ENCODE measurements around the gene UBR3. TPM values are rescaled to one million over a fixed set of nuclear protein-coding genes. Genes with fewer than 3 reads are reported as not detected.
A peak's percentile ranks its signal among the peaks of the same experiment; 100 is the strongest.
"Not testable (repeated sequence)": the region's sequence is repeated elsewhere in the genome, so short reads cannot be mapped to it uniquely, and the experiment has no call there.

Gene UBR3
- total RNA-seq, 1 experiment from 2014 or later = 24.9 TPM

DNA sequence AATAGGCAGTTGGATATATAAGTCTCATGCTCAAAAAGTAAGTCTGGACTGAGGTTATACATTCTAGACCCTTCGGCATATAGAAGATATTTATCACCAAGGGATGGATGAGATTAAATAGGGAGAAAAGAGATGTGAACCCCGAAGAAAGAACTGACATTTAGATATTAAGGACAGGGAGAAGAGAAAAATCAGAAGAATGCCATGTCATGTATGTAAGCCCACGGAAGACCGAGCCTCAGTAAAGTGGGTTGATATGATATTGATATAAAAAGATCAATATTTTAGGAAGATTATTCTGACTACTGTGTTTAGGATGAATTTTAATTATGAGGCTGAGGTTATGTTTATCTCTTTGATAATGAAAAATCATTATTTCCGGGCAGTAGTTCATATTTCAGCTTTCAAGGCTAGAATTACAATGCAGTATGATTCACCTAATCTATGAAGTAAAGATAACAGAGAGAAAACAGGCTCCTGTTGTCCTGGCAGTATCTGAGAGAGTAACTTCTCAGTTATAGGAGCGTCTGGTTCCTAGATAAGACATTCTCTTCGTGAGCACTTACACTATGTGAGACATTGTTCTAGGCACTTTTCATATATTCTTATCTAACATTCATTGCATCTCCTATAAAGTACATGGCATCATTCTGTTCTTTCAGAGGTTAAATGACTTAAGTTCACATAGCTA is 83.0 kb downstream of the UBR3 start:
- in situ Hi-C loops (cut with HindIII; ENCODE audit: low sequenced_read_pairs) = no loop called here

DNA sequence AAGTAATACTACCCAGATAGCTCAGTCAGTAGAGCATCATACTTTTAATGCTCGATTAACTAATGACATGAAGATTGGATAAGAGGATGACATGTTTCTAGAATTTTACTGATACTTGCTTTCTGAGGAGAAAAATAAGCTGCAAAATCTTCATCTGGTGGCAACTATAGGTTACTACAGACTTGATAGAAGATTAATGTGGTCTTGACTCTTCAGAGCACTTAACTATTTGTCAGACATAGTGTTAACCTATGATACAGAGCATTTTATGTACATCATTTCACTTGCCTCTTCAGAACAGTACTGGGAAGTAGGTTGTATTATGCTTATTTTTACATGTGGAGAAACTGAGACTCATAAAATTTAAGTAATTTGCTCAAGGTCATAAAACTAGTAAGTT is 83.9 kb downstream of the UBR3 start:
- in situ Hi-C loops (cut with HindIII; ENCODE audit: low sequenced_read_pairs) = no loop called here
- no peak for DNase-seq (ENCODE audit: low spot score)

More for the DNA sequence above, 83.0 kb downstream of the UBR3 start:
- no peak for DNase-seq (ENCODE audit: low spot score)

DNA sequence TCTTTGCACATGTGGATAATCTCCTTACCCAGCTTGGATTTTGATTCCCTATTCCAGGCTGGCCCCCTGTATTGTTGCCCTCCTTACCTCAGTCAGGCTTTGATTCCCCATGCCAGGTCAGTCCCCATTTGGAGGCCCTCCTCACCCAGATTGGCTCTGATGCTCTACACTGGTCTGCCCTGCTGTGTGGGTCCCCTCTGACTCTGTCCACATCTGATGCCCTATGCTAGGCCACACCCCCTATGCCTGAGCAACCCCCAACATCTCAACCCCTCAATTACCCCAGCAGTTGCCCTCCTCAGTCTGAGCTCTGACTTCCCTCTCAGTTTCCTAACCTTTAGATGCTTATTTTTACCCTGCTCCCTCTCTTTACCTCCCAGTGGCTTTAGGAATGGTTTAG is 89.4 kb downstream of the UBR3 start:
- no peak for DNase-seq (ENCODE audit: low spot score)
- in situ Hi-C loops (cut with HindIII; ENCODE audit: low sequenced_read_pairs) = no loop called here

DNA sequence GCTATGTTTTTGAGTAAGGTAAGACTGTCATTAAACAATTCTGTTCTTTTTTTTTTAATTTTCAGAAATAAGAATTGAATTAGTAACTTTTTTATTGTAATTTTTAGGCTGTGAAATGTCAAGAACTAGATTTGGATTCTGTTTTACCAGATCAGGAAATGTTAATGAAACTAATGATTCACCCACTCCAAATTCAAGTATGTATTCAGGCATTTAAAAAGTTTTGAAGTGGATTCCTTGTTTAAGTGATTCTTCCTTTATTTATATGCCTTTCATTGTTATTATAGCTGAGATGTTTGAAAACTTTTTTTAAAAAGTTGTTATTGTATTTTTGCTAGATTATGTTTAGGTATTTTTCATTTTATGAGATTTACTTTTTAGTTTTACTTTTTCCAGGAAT is 96.7 kb downstream of the UBR3 start:
- no peak for DNase-seq (ENCODE audit: low spot score)
- in situ Hi-C loops (cut with HindIII; ENCODE audit: low sequenced_read_pairs) = no loop called here

DNA sequence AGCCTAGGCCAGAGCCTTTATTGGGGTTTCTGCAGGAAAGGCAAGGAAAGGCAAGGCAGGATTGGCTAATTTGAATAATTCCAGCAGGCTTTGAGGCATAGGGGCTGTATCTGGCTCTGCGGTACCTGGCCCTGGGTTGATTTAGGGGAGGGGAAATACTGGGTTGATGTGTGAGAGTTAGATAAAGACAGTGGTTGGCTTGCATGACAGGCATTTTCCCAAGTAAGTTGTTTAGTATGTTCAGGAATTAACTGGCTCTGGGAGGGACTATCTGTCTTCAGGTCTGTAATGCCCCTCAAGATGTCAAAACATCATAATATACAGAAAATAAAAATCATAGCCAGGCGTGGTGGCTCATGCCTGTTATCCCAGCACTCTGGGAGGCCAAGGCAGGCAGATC is 98.7 kb downstream of the UBR3 start:
- in situ Hi-C loops (cut with HindIII; ENCODE audit: low sequenced_read_pairs) = no loop called here
- DNase-seq (ENCODE audit: low spot score) = no peak

DNA sequence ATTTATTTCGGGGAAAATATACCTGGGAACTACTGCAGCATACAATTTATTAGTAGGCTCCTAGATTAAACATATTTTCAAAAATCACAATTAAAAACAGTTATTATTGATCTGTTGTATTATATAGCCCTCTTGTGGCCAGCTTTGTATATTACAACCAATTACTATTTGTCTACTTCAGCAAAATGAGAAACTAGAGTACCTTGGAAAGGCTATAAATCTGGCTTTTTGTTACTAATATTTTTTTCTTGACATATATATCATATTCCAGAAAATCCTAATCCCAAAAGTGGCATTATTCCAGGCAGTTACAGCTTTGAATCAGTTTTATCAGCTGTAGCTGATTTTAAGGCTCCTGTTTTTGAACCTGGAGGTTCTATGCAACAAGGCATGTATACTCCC is 101.2 kb downstream of the UBR3 start:
- DNase-seq (ENCODE audit: low spot score) = peak; percentile 58

DNA sequence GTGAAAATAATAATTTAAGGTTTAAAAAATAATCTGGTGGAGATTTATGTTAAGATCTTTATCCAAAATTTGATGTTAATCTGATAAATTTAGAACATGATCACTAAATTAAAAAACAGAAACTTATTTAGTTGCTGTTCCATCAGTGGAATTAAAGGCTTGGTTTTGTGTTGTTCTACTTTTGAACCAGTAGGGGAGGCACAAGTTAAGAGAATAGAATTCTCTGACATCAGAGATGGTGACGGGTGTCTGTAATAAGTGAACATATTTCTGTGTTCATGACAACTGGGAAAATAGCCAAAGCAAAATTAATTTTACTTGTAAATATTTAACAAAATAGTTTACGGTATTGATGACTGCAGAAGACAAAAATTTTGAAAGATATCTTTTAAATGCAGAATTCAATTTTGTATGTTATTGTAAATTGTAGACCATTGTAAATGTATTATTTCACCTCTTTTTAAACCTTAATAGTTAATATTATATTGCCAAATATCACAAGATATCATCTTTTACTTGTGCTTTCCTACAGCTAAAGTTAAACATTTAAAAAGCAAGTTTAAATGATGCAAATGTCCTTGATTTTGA is 106.0 kb downstream of the UBR3 start:
- peak; percentile 50 for DNase-seq (ENCODE audit: low spot score)
- in situ Hi-C loops (cut with HindIII; ENCODE audit: low sequenced_read_pairs) = no loop called here

More for the DNA sequence above, 101.2 kb downstream of the UBR3 start:
- in situ Hi-C loops (cut with HindIII; ENCODE audit: low sequenced_read_pairs) = no loop called here

DNA sequence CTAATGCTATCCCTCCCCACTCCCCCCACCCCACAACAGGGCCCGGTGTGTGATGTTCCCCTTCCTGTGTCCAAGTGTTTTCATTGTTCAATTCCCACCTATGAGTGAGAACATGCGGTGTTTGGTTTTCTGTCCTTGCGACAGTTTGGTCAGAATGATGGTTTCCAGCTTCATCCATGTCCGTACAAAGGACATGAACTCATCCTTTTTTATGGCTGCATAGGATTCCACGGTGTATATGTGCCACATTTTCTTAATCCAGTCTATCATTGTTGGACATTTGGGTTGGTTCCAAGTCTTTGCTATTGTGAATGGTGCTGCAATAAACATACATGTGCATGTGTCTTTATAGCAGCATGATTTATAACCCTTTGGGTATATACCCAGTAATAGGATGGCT is 109.4 kb downstream of the UBR3 start:
- in situ Hi-C loops (cut with HindIII; ENCODE audit: low sequenced_read_pairs); DNase-seq (ENCODE audit: low spot score): not testable (repeated sequence)

DNA sequence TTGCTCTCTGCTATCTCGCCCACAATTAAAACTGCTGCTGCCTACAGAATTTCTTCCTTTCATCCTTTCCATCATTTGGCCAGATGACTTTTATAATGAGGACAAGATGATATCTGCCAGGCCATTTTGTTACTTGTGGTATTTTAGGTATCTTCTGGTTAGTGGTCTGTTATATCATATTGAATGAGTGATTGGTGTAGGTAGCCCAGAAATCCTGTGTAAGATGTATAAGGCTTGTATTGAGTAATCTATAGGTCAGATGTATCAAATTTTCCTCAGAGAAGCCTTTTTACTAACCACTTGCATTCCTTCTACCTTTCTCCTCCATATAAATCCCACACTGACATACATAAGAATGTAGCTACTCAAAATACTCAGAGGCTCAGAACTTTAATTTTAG is 118.3 kb downstream of the UBR3 start:
- in situ Hi-C loops (cut with HindIII; ENCODE audit: low sequenced_read_pairs) = no loop called here
- DNase-seq (ENCODE audit: low spot score) = no peak

DNA sequence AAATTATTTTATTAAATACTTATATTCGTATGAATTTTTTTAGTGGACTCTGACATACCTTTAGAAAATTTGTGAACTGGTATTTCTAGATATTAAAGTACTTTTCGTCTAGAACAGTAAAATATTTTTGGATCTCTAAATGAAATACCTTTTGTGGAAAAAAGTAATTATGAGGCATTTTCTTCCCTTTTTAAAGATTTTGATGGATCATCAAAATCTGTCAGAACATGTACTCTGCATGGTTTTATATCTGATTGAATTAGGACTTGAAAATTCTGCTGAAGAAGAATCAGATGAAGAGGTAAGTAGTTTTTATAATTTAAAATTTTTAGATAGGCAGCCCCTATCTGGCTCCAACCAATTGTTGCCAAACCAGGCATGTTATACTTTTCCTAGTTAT is 118.8 kb downstream of the UBR3 start:
- no peak for DNase-seq (ENCODE audit: low spot score)
- in situ Hi-C loops (cut with HindIII; ENCODE audit: low sequenced_read_pairs) = no loop called here

DNA sequence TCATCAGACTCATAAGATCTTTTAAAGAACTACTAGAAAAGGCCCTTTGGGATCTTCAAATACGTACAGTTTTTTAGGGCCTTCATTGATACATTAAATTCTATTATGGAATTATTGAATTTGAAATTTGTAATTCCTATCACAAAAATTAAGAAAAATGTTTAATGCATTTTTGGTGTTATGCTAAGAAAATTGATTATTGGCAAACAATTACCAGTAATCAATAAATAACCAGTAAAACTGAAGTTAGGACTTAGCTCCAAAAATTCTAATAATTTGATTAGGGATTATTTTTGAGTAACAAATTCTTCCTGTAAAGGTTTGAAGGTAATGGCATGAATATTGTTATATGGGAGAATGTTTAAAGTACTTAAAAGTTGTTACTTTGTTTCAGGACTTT is 119.3 kb downstream of the UBR3 start:
- in situ Hi-C loops (cut with HindIII; ENCODE audit: low sequenced_read_pairs) = no loop called here
- DNase-seq (ENCODE audit: low spot score) = no peak

DNA sequence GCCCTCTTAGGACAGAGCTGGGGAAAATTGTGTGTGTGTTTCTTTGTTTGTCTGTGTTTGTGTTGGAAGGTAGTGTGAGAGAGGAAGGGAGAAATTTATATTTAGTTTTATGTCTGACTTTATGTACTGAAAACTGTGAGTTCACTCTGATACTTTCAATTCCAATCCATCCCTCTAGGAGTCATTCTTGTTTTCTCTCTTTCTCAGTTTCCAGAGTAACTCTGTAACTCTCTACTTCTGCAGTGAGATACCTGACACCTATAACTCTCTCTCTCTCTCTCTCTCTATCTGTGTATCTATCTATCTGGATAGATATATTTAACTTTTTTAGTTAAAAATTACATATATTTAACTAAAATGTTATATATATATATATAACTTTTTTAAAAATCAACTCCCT is 128.7 kb downstream of the UBR3 start:
- in situ Hi-C loops (cut with HindIII; ENCODE audit: low sequenced_read_pairs) = no loop called here

DNA sequence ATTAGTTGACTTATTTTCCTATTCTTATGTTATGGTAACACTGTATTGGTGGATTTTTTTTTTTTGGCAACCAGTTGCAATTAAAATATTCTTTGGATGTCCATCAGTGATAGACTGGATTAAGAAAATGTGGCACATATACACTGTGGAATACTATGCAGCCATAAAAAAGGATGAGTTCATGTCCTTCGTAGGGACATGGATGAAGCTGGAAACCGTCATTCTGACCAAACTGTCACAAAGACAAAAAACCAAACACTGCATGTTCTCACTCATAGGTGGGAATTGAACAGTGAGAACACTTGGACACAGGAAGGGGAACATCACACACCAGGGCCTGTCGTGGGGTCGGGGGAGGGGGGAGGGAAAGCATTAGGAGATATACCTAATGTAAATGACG is 130.0 kb downstream of the UBR3 start:
- in situ Hi-C loops (cut with HindIII; ENCODE audit: low sequenced_read_pairs); DNase-seq (ENCODE audit: low spot score): not testable (repeated sequence)

More for the DNA sequence above, 128.7 kb downstream of the UBR3 start:
- DNase-seq (ENCODE audit: low spot score) = no peak

DNA sequence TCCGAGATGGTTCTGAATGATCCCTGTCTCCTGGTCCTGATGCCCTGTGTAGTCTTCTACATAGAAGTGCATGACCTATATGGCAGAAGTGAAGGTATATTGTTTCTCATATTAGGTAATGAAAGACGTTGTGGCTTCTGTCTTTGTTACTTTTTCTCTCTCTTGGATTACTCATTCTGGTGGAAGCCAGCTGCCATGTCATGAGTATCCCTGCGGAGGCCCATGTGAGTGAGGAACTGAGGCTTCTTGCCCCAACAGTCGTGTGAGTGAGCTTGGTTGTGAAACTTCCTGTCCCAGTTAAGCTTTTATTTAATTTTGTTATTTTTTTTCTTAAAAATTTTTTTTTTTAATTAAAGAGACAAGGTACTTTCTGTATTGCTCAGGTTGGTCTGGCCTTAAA is 134.7 kb downstream of the UBR3 start:
- in situ Hi-C loops (cut with HindIII; ENCODE audit: low sequenced_read_pairs) = no loop called here

DNA sequence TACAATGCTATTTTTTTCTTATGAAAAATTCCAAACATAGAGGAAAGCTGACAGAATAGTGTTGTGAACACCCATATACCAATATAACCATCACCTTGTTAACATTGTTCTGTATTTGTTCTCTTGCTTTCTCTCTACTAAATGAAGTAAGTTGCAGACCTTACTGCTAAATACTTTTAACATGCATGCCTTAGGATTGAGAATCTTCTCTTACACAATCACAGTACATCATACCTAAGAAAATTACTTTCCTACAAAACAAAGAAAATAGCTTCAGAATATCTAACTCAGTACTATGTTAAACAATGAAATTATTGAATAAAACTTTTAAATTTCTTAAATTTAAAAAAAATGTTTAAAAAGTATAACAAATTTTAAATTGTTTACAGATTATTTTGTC is 136.5 kb downstream of the UBR3 start:
- in situ Hi-C loops (cut with HindIII; ENCODE audit: low sequenced_read_pairs) = no loop called here
- no peak for DNase-seq (ENCODE audit: low spot score)

More for the DNA sequence above, 134.7 kb downstream of the UBR3 start:
- no peak for DNase-seq (ENCODE audit: low spot score)

DNA sequence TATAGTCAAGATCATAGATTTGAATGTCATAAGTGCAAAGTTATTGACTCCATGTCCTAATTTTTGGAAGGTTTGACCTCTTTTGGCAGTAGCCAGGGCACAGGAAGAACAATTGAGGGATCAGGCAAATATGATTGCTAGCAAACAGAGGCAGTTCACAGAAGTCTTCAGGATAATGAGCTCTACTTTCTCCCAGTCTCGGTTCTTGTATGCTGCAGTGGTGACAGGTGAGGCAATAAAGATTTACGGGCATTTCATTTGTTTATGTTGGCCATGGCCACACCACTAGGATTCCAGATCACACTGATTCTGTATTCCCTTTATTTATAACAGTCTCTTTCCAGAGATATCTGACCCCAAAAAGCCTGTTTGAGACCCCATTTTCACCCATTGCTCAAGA is 137.5 kb downstream of the UBR3 start:
- DNase-seq (ENCODE audit: low spot score) = no peak
- in situ Hi-C loops (cut with HindIII; ENCODE audit: low sequenced_read_pairs) = no loop called here

DNA sequence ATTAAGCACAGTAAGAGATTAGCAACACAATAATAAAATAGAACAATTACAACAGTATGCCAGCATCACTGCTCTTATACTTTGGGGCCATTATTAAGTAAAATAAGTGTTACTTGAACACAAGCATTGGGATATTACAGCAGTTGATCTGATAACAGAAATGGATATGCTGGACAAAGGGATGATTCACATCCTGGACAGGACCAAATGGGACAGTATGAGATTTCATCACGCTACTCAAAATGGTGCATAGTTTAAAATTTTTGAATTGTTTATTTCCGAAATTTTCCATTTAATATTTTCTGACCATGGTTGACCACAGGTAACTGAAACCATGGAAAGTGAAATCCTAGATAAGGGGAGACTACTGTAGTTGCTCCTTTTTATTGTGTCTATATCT is 138.2 kb downstream of the UBR3 start:
- no peak for DNase-seq (ENCODE audit: low spot score)
- in situ Hi-C loops (cut with HindIII; ENCODE audit: low sequenced_read_pairs) = no loop called here

DNA sequence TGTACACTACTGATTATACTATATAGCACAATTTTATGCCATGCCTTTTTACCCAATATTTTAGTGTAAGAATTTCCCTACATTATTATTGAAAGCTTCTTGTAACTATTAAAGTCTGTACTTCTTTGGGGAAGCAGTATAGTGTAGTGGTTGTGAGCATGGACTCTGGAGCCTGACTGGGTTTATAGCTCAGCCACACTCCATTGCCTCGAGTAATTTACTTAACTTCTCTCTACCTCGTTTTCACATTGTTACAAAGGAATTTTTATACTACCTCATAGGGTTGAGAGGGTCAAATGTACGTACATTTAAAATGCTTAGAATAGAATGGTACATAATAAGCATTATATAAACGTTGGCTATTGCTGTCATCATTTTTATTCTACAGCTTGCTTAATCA is 139.2 kb downstream of the UBR3 start:
- DNase-seq (ENCODE audit: low spot score) = no peak
- in situ Hi-C loops (cut with HindIII; ENCODE audit: low sequenced_read_pairs) = no loop called here

DNA sequence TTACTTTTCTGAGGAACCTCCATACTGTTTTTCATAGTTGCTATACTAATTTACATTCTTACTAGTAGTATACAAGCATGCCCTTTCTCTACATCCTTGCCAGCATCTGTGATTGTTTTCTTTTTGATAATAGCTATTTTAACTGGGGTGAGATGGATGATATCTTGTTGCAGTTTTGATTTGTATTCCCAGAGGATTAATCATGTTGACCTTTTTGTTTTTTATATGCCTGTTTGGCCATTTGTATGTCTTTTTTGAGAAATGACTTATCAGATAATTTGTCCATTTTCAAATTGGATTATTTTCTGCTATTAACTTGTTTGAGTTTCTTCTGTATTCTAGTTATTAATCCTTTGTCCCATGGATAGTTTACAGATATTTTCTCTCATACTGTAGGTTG is 141.5 kb downstream of the UBR3 start:
- no peak for DNase-seq (ENCODE audit: low spot score)
- in situ Hi-C loops (cut with HindIII; ENCODE audit: low sequenced_read_pairs) = no loop called here

DNA sequence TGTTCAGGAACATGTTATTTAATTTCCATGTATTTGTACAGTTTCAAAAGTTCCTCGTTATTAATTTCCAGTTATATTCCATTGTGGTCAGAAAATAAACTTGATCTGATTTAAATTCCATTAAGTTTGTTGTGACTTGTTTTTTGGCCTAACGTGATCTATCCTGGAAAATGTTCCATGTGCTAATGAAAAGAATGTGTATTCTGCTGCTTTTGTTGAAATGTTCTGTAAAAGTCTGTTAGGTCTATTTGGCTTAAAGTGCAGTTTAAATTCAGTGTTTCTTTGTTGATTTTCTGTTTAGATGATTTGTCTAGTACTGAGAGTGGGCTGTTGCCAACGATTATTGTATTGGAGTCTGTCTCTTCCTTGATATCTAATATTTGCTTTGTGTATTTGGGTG is 148.0 kb downstream of the UBR3 start:
- no peak for DNase-seq (ENCODE audit: low spot score)
- in situ Hi-C loops (cut with HindIII; ENCODE audit: low sequenced_read_pairs) = no loop called here

DNA sequence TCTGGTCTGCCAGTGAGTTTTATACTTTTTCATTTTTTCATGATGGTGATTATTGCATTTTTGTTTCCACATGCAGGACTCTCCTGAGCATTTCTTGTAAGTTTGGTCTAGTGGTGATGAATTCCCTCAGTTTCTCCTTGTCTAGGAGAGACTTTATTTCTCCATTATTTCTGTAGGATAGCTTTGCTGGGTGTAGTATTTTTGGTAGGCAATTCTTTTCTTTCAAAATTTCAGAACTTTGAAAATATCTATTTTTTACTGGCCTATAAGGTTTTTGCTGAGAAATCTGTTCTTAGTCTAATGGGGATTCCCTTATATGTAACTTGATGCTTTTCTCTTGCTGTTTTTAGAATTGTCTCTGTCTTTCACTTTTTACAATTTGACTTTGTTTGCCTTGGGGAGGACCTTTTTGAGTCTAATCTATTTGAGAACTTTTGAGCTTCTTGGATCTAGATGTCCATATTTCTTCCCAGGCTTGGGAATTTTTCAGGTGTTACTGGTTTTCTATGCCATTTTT is 149.1 kb downstream of the UBR3 start:
- no peak for DNase-seq (ENCODE audit: low spot score)
- in situ Hi-C loops (cut with HindIII; ENCODE audit: low sequenced_read_pairs) = no loop called here
